ENCODE data around the gene CADM4. TPM values are rescaled to one million over a fixed set of nuclear protein-coding genes. Genes with fewer than 3 reads are reported as not detected.

Gene CADM4
- total RNA-seq, 1 donor from 2014 or later = 3.5 TPM

DNA sequence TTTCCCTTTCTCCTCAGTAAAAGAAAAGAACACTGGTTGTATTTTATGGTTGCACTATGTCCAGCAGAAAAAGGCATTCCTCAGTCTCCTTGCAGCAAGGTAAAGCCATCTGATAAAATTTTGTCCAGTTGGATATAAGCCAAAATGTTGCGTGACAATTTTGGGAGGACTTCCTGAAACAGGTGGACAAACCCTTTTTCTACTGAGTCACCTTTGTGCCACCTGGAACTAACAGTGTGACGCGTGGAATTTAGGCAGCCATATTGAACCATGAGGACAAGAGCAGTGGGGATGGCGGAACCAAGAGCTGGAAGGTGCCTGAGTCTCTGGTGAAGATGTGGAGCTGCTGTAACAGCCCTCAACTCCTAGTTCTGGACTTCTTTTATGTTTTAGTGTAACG, 8.2 kb downstream of the CADM4 start:
- no peaks in the 10 kb centered on the region for H3K9me3 ChIP-seq
- intact Hi-C loops (cut with DNase I) = no loop called here
- DNase-seq (ENCODE audit: low spot score in 2 of 2) = no peak
- H3K4me3 ChIP-seq = no peak overlapping the region
- no peak for TF ChIP-seq CTCF (IDR thresholded peaks at IDR 0.05)
- H3K36me3 ChIP-seq = no peaks in the 10 kb centered on the region
- no peak overlapping the region for H3K27ac ChIP-seq
- H3K27me3 ChIP-seq = no peaks in the 10 kb centered on the region
- H3K4me1 ChIP-seq = no peaks in the 10 kb centered on the region

GRCh38 chr19:43628646-43629326, 10.9 kb downstream of the CADM4 start:
- intact Hi-C loops (cut with DNase I) = no loop called here
- H3K4me3 ChIP-seq = no peak overlapping the region
- no peaks in the 10 kb centered on the region for H3K36me3 ChIP-seq
- TF ChIP-seq CTCF (IDR thresholded peaks at IDR 0.05) = no peak
- H3K4me1 ChIP-seq = no peaks in the 10 kb centered on the region
- no peaks in the 10 kb centered on the region for H3K27me3 ChIP-seq
- DNase-seq (ENCODE audit: low spot score in 2 of 2) = no peak
- no peaks in the 10 kb centered on the region for H3K9me3 ChIP-seq
- H3K27ac ChIP-seq = no peak overlapping the region

DNA sequence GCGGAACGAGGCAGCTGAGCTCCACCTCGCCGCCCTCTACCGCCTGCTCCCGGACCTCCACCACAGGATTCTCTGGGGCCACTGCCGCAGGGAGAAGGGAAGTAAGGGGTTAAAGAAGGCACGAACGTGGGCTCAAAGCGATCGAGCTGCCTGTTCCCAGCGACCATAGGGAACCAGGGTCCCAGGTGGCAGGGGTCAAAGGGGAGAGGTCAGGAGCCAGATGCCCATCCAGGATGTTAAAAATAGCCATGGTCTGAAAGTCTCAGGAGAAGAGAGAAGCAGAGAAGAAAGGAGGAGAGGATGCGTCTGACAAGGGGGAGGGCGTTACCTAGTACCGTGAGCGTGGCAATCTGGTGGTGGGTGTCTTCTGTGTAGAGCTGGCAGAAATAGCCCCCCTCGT, 12.8 kb downstream of the CADM4 start:
- TF ChIP-seq CTCF (IDR thresholded peaks at IDR 0.05) = no peak
- no peaks in the 10 kb centered on the region for H3K27me3 ChIP-seq
- no peak overlapping the region for H3K4me3 ChIP-seq
- H3K27ac ChIP-seq = no peak overlapping the region
- intact Hi-C loops (cut with DNase I) = no loop called here
- no peaks in the 10 kb centered on the region for H3K36me3 ChIP-seq
- DNase-seq (ENCODE audit: low spot score in 2 of 2) = no peak
- H3K9me3 ChIP-seq = no peaks in the 10 kb centered on the region
- H3K4me1 ChIP-seq = no peaks in the 10 kb centered on the region

GRCh38 chr19:43625918-43626579, 13.6 kb downstream of the CADM4 start:
- intact Hi-C loops (cut with DNase I) = no loop called here
- Histone ChIP-seq H3K27ac (no peak overlapping the region), H3K36me3 (no peaks in the 10 kb centered on the region), H3K9me3 (no peaks in the 10 kb centered on the region), H3K4me3 (no peak overlapping the region), H3K4me1 (no peaks in the 10 kb centered on the region), H3K27me3 (no peaks in the 10 kb centered on the region)
- no peak for DNase-seq (ENCODE audit: low spot score in 2 of 2)
- no peak for TF ChIP-seq CTCF (IDR thresholded peaks at IDR 0.05)

DNA sequence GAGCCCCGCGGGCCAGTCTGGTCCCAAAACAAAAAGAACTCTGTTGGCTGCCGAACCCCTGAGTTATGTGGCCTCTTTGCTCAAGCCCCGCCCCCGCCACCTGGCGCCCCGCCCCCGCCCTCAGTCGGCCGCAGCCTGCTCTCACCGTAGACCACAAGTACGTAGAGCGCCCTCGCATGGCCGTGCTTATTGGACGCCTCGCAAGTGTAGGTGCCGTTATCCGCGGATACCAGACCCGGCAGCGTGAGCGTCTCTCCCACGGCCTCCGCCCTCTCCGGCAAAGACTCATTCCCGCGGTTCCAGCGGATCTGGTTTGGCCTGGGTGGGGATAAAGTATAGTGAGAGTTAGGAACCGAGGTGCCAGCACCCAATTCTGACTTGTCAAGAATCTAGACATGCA, 14.7 kb downstream of the CADM4 start:
- no peak overlapping the region for H3K4me3 ChIP-seq
- H3K27ac ChIP-seq = no peak overlapping the region
- H3K4me1 ChIP-seq = peaks cover 0 to 7% of the 10 kb centered on the region in 2 donors
- intact Hi-C loops (cut with DNase I) = no loop called here
- no peaks in the 10 kb centered on the region for H3K36me3 ChIP-seq
- DNase-seq (ENCODE audit: low spot score in 2 of 2) = peak; percentile 27 to 71
- TF ChIP-seq CTCF (IDR thresholded peaks at IDR 0.05) = no peak
- H3K9me3 ChIP-seq = no peaks in the 10 kb centered on the region
- no peaks in the 10 kb centered on the region for H3K27me3 ChIP-seq

Measured in ascending aorta (tissue), 2 donors.